HEK293 (cell line): Measurements from ENCODE around the gene LRRC8D.

Experiments
- AEBP2 ChIP-seq: fragments of 450-650 bp; formaldehyde crosslinking; IDR thresholded peaks from 2 replicates; pipeline ENCODE4 v1.5.1; 2016; ENCODE audit warnings: missing biosample characterization, missing genetic modification characterization, borderline replicate concordance
- BCL6B ChIP-seq: fragments of 450-650 bp; formaldehyde crosslinking; IDR thresholded peaks from 2 replicates; pipeline ENCODE4 v1.5.1; 2017; ENCODE audit warnings: missing biosample characterization, missing genetic modification characterization
- CTCF ChIP-seq: fragments of 450-650 bp; formaldehyde crosslinking; IDR thresholded peaks from 2 replicates; pipeline ENCODE4 v1.5.1; 2016; ENCODE audit warnings: missing biosample characterization, missing genetic modification characterization
- KLF8 ChIP-seq: fragments of 450-650 bp; formaldehyde crosslinking; IDR thresholded peaks from 2 replicates; pipeline ENCODE4 v1.5.1; 2016; ENCODE audit warnings: missing biosample characterization, missing genetic modification characterization
- MEIS1 ChIP-seq: sonication (generic); formaldehyde crosslinking; IDR thresholded peaks from 2 replicates; pipeline ENCODE4 v1.8.1; 2022; ENCODE audit warnings: missing genetic modification reagents, mild to moderate bottlenecking, borderline replicate concordance
- PBX3 ChIP-seq: sonication (generic); formaldehyde crosslinking; IDR thresholded peaks from 2 replicates; pipeline ENCODE4 v1.8.1; 2022; ENCODE audit warnings: mild to moderate bottlenecking, moderate library complexity, missing genetic modification reagents
- PRDM1 ChIP-seq: fragments of 450-650 bp; formaldehyde crosslinking; IDR thresholded peaks from 2 replicates; pipeline ENCODE4; 2016; ENCODE audit warnings: missing biosample characterization, missing genetic modification characterization
- SALL2 ChIP-seq: fragments of 450-650 bp; formaldehyde crosslinking; IDR thresholded peaks from 2 replicates; pipeline ENCODE4 v1.5.0; 2017; ENCODE audit warnings: missing biosample characterization, mild to moderate bottlenecking, missing genetic modification characterization, borderline replicate concordance
- ZBTB26 ChIP-seq: fragments of 450-650 bp; formaldehyde crosslinking; optimal IDR thresholded peaks from 2 replicates; pipeline ENCODE3; 2016; ENCODE audit warnings: missing biosample characterization, mild to moderate bottlenecking, missing genetic modification characterization
- ZNF10 ChIP-seq: fragments of 450-650 bp; formaldehyde crosslinking; IDR thresholded peaks from 2 replicates; pipeline ENCODE4 v1.5.1; 2017; ENCODE audit warnings: missing biosample characterization, missing genetic modification characterization
- ZNF16 ChIP-seq: fragments of 450-650 bp; formaldehyde crosslinking; IDR thresholded peaks from 2 replicates; pipeline ENCODE4 v1.5.1; 2016; ENCODE audit warnings: low read depth, missing biosample characterization, missing genetic modification characterization
- ZNF214 ChIP-seq: fragments of 450-650 bp; formaldehyde crosslinking; IDR thresholded peaks from 2 replicates; pipeline ENCODE4 v1.5.1; 2017; ENCODE audit warnings: missing biosample characterization, mild to moderate bottlenecking, missing genetic modification characterization, borderline replicate concordance
- ZNF221 ChIP-seq: fragments of 450-650 bp; formaldehyde crosslinking; IDR thresholded peaks from 2 replicates; pipeline ENCODE4 v1.5.1; 2017; ENCODE audit warnings: missing biosample characterization, missing genetic modification characterization, borderline replicate concordance
- ZNF24 ChIP-seq: fragments of 450-650 bp; formaldehyde crosslinking; IDR thresholded peaks from 2 replicates; pipeline ENCODE4 v1.5.1; 2016; ENCODE audit warnings: missing biosample characterization, missing genetic modification characterization
- ZNF292 ChIP-seq: fragments of 450-650 bp; formaldehyde crosslinking; IDR thresholded peaks from 2 replicates; pipeline ENCODE4 v1.5.1; 2016; ENCODE audit warnings: low read depth, missing biosample characterization, missing genetic modification characterization, borderline replicate concordance
- ZNF302 ChIP-seq: fragments of 450-650 bp; formaldehyde crosslinking; IDR thresholded peaks from 2 replicates; pipeline ENCODE4 v1.5.1; 2016; ENCODE audit warnings: missing biosample characterization, missing genetic modification characterization, low read depth
- ZNF37A ChIP-seq: fragments of 450-650 bp; IDR thresholded peaks from 2 replicates; pipeline ENCODE4 v1.5.1; 2018; ENCODE audit warnings: missing biosample characterization, missing genetic modification characterization
- ZNF404 ChIP-seq: fragments of 450-650 bp; formaldehyde crosslinking; IDR thresholded peaks from 2 replicates; pipeline ENCODE4 v1.5.1; 2017; ENCODE audit warnings: missing biosample characterization, missing genetic modification characterization
- ZNF423 ChIP-seq: fragments of 450-650 bp; formaldehyde crosslinking; IDR thresholded peaks from 2 replicates; pipeline ENCODE4 v1.5.1; 2016; ENCODE audit warnings: missing biosample characterization, missing genetic modification characterization
- ZNF449 ChIP-seq: fragments of 450-650 bp; formaldehyde crosslinking; IDR thresholded peaks from 2 replicates; pipeline ENCODE4 v1.5.1; 2017; ENCODE audit warnings: missing biosample characterization, mild to moderate bottlenecking, missing genetic modification characterization, moderate library complexity
- ZNF488 ChIP-seq: fragments of 450-650 bp; formaldehyde crosslinking; IDR thresholded peaks from 2 replicates; pipeline ENCODE4 v1.5.1; 2016; ENCODE audit warnings: missing biosample characterization, missing genetic modification characterization
- ZNF558 ChIP-seq: fragments of 450-650 bp; formaldehyde crosslinking; IDR thresholded peaks from 2 replicates; pipeline ENCODE4 v1.5.1; 2016; ENCODE audit warnings: missing biosample characterization, missing genetic modification characterization
- ZNF585B ChIP-seq: fragments of 450-650 bp; formaldehyde crosslinking; IDR thresholded peaks from 2 replicates; pipeline ENCODE4 v1.5.1; 2016; ENCODE audit warnings: missing biosample characterization, missing genetic modification characterization
- ZNF600 ChIP-seq: fragments of 450-650 bp; formaldehyde crosslinking; IDR thresholded peaks from 2 replicates; pipeline ENCODE4 v1.5.1; 2016; ENCODE audit warnings: missing biosample characterization, missing genetic modification characterization
- ZNF645 ChIP-seq: fragments of 450-650 bp; formaldehyde crosslinking; IDR thresholded peaks from 2 replicates; pipeline ENCODE4; 2016; ENCODE audit warnings: missing biosample characterization, missing genetic modification characterization
- ZNF658 ChIP-seq: fragments of 450-650 bp; formaldehyde crosslinking; IDR thresholded peaks from 2 replicates; pipeline ENCODE4; 2016; ENCODE audit warnings: missing biosample characterization, missing genetic modification characterization
- ZNF670 ChIP-seq: fragments of 450-650 bp; formaldehyde crosslinking; IDR thresholded peaks from 2 replicates; pipeline ENCODE4 v1.5.1; 2016; ENCODE audit warnings: missing biosample characterization, missing genetic modification characterization, low read depth
- ZNF677 ChIP-seq: fragments of 450-650 bp; IDR thresholded peaks from 2 replicates; pipeline ENCODE4 v1.5.0; 2018; ENCODE audit warnings: missing biosample characterization, mild to moderate bottlenecking, missing genetic modification characterization, moderate library complexity
- ZNF701 ChIP-seq: fragments of 450-650 bp; formaldehyde crosslinking; IDR thresholded peaks from 2 replicates; pipeline ENCODE4 v1.5.1; 2016; ENCODE audit warnings: missing biosample characterization, missing genetic modification characterization

LRRC8D gene

GRCh38 chr1:89820422-89821321 is at the start of gene LRRC8D (continued):
- TF ChIP-seq ZNF302 (tag by site-specific recombination) = no peak
- TF ChIP-seq ZNF701 = no peak
- TF ChIP-seq ZNF10 = peak; percentile 62
- no peak for TF ChIP-seq ZNF645 (tag by site-specific recombination)
- no peak for TF ChIP-seq BCL6B (tag by site-specific recombination)
- no peak for TF ChIP-seq ZNF221 (tag by site-specific recombination)
- TF ChIP-seq ZNF16 (tag by site-specific recombination) = no peak
- no peak for TF ChIP-seq ZNF214 (tag by site-specific recombination)
- TF ChIP-seq ZNF292 (tag by site-specific recombination) = no peak
- TF ChIP-seq ZNF585B (tag by site-specific recombination) = no peak
- no peak for TF ChIP-seq ZNF449 (tag by site-specific recombination)
- TF ChIP-seq ZBTB26 (tag by site-specific recombination) = no peak
- no peak for TF ChIP-seq MEIS1 (CRISPR knock-in tag)
- TF ChIP-seq ZNF600 (tag by site-specific recombination) = peak; percentile 96
- TF ChIP-seq ZNF24 (tag by site-specific recombination) = 0 out of 2 replicates have a peak, but pooled peaks have one; percentile 26
- TF ChIP-seq ZNF658 (tag by site-specific recombination) = no peak
- TF ChIP-seq ZNF670 = no peak
- no peak for TF ChIP-seq PBX3 (CRISPR knock-in tag)
- TF ChIP-seq ZNF488 (tag by site-specific recombination) = no peak
- no peak for TF ChIP-seq AEBP2 (tag by site-specific recombination)
- TF ChIP-seq ZNF404 (tag by site-specific recombination) = no peak
- TF ChIP-seq KLF8 (tag by site-specific recombination) = peak; percentile 73
- no peak for TF ChIP-seq ZNF423 (tag by site-specific recombination)
- TF ChIP-seq PRDM1 (tag by site-specific recombination) = no peak
- TF ChIP-seq ZNF677 (tag by site-specific recombination) = no peak
- TF ChIP-seq ZNF37A (tag by site-specific recombination) = peak; percentile 81
- no peak for TF ChIP-seq SALL2
- TF ChIP-seq CTCF (tag by site-specific recombination) = peak; percentile 32; the same call in 1 of the 2 replicates
- no peak for TF ChIP-seq ZNF558 (tag by site-specific recombination)
